IMR-90 (cell line): ENCODE results near the gene UBASH3A. TPM values are rescaled to one million over a fixed set of nuclear protein-coding genes. Genes with fewer than 3 reads are reported as not detected.

ENCODE experiments used
- ATAC-seq: fragments of 200-7000 bp; cut with Tn5 transposase; 2 replicates; pipeline ENCODE4 v1.9.1; 2020; ENCODE audit warnings: low read depth, mild to moderate bottlenecking, moderate library complexity
- BruUV-seq: library from RNA; stranded (reverse); fragments of 400-500 nt; replicated peaks from 2 replicates; lab custom pipeline; 2021; lab: Mats Ljungman, UMichigan
- CTCF ChIA-PET: fragments of 300-600 bp; formaldehyde crosslinking; extraction: SDS; loops from one replicate; lab custom pipeline; 2021; ENCODE audit warnings: antibody characterized with exemption; lab: Yijun Ruan, JAX
- POLR2A ChIA-PET: fragments of 300-600 bp; sonication (Branson Sonifier 250); formaldehyde crosslinking; loops from one replicate; lab custom pipeline; 2022; ENCODE audit warnings: antibody characterized with exemption; ENCODE audit not compliant: unreplicated experiment; lab: Charles Lee
- DNase-seq: peaks from one replicate; pipeline ENCODE4 v3.0.0; 2013
- H2AFZ ChIP-seq: replicated peaks from 2 replicates; pipeline ENCODE3; 2013; ENCODE audit warnings: low read length, mild to moderate bottlenecking; ENCODE audit not compliant: poor library complexity
- H2AK5ac ChIP-seq: 2 replicates; pipeline ENCODE4 v1.6.1; 2013; ENCODE audit warnings: low read depth, low read length, inconsistent platforms
- H2AK9ac ChIP-seq: replicated peaks from 2 replicates; pipeline ENCODE3; 2013; ENCODE audit warnings: mild to moderate bottlenecking, low read depth, low read length, moderate library complexity; ENCODE audit not compliant: poor library complexity
- H2BK120ac ChIP-seq: 2 replicates; pipeline ENCODE4 v1.6.1; 2013; ENCODE audit warnings: low read depth, low read length, inconsistent platforms
- H2BK15ac ChIP-seq: 3 replicates; pipeline ENCODE4 v1.6.1; 2013; ENCODE audit warnings: low read depth, low read length, inconsistent platforms
- H2BK20ac ChIP-seq: 2 replicates; pipeline ENCODE4 v1.6.1; 2013; ENCODE audit warnings: low read depth, mild to moderate bottlenecking, inconsistent platforms, low read length, moderate library complexity
- H2BK5ac ChIP-seq: 2 replicates; pipeline ENCODE4 v1.6.1; 2013; ENCODE audit warnings: mild to moderate bottlenecking, low read depth, low read length, inconsistent platforms; ENCODE audit not compliant: poor library complexity, severe bottlenecking
- H3K14ac ChIP-seq: replicated peaks from 2 replicates; pipeline ENCODE4 v1.6.1; 2013; ENCODE audit warnings: low read depth, low read length, inconsistent platforms
- H3K18ac ChIP-seq: 2 replicates; pipeline ENCODE4 v1.6.1; 2013; ENCODE audit warnings: low read depth, low read length, control low read depth
- H3K23ac ChIP-seq: 2 replicates; pipeline ENCODE4 v1.6.1; 2013; ENCODE audit warnings: low read depth, low read length, inconsistent platforms
- H3K27ac ChIP-seq: 2 replicates; pipeline ENCODE4 v1.5.1; 2013; ENCODE audit warnings: mild to moderate bottlenecking, control low read depth, low read length; ENCODE audit not compliant: insufficient read depth
- H3K27me3 ChIP-seq: 2 replicates; pipeline ENCODE4 v1.6.1; 2013; ENCODE audit warnings: low read length; ENCODE audit not compliant: control insufficient read depth, insufficient read depth
- H3K36me3 ChIP-seq: 2 replicates; pipeline ENCODE4 v1.6.1; 2013; ENCODE audit warnings: low read length, mixed read lengths; ENCODE audit not compliant: control insufficient read depth, insufficient read depth
- H3K4ac ChIP-seq: 2 replicates; pipeline ENCODE4 v1.6.1; 2013; ENCODE audit warnings: low read depth, low read length, inconsistent platforms
- H3K4me1 ChIP-seq: 2 replicates; pipeline ENCODE4 v1.6.1; 2013; ENCODE audit warnings: low read length, mixed read lengths; ENCODE audit not compliant: control insufficient read depth, insufficient read depth
- H3K4me2 ChIP-seq: 2 replicates; pipeline ENCODE4 v1.6.1; 2013; ENCODE audit warnings: low read depth, mild to moderate bottlenecking, control low read depth, low read length, moderate library complexity
- H3K4me3 ChIP-seq: 2 replicates; pipeline ENCODE4 v1.5.1; 2013; ENCODE audit warnings: low read depth, mild to moderate bottlenecking, control low read depth, low read length, moderate library complexity; ENCODE audit not compliant: insufficient read depth
- H3K56ac ChIP-seq: 2 replicates; pipeline ENCODE4 v1.6.1; 2013; ENCODE audit warnings: low read length, inconsistent platforms; ENCODE audit not compliant: insufficient read depth; ENCODE audit errors: extremely low read depth
- H3K79me1 ChIP-seq, 2 experiments: 2 replicates each; pipeline ENCODE4 v1.6.1; 2013; ENCODE audit warnings: low read length in 2 of 2, inconsistent platforms in 1 of 2, low read depth in 1 of 2
- H3K9ac ChIP-seq: 2 replicates; pipeline ENCODE4 v1.6.1; 2013; ENCODE audit warnings: low read depth, low read length, control low read depth
- H3K9me1 ChIP-seq: 2 replicates; pipeline ENCODE4 v1.6.1; 2013; ENCODE audit warnings: low read length, inconsistent platforms; ENCODE audit not compliant: insufficient read depth
- H3K9me3 ChIP-seq: 2 replicates; pipeline ENCODE4 v1.6.1; 2013; ENCODE audit warnings: low read length; ENCODE audit not compliant: control insufficient read depth, insufficient read depth
- H4K20me1 ChIP-seq: 2 replicates; pipeline ENCODE4 v1.6.1; 2013; ENCODE audit warnings: low read length, inconsistent platforms; ENCODE audit not compliant: insufficient read depth
- H4K5ac ChIP-seq: 2 replicates; pipeline ENCODE4 v1.6.1; 2013; ENCODE audit warnings: mild to moderate bottlenecking, low read depth, low read length, control low read depth
- H4K8ac ChIP-seq, 2 experiments: 2 replicates each; pipeline ENCODE4 v1.6.1; 2013; ENCODE audit warnings: low read depth in 2 of 2, low read length in 2 of 2, control low read depth in 1 of 2, inconsistent platforms in 1 of 2
- H4K91ac ChIP-seq: 2 replicates; pipeline ENCODE4 v1.6.1; 2013; ENCODE audit warnings: low read depth, low read length, inconsistent platforms; ENCODE audit not compliant: insufficient read depth
- BHLHE40 ChIP-seq: fragments of 150-350 bp; IDR thresholded peaks from 2 replicates; pipeline ENCODE4 v1.6.1; 2016; ENCODE audit warnings: mild to moderate bottlenecking, low read depth, low read length
- CEBPB ChIP-seq: IDR thresholded peaks from 2 replicates; pipeline ENCODE4 v1.6.1; 2012; ENCODE audit warnings: low read depth, low read length, improper control_type of control experiment
- CHD1 ChIP-seq: IDR thresholded peaks from 2 replicates; pipeline ENCODE4 v1.6.1; 2012; ENCODE audit warnings: low read depth, low read length, improper control_type of control experiment
- FOS ChIP-seq: fragments of 150-350 bp; IDR thresholded peaks from 2 replicates; pipeline ENCODE4 v1.6.1; 2016; ENCODE audit warnings: low read depth, low read length
- MAFK ChIP-seq: IDR thresholded peaks from 2 replicates; pipeline ENCODE4 v1.6.1; 2012; ENCODE audit warnings: low read depth, low read length, improper control_type of control experiment
- MAZ ChIP-seq: IDR thresholded peaks from 2 replicates; pipeline ENCODE4 v1.6.1; 2012; ENCODE audit warnings: low read depth, mild to moderate bottlenecking, low read length, improper control_type of control experiment, moderate library complexity, borderline replicate concordance
- MXI1 ChIP-seq: IDR thresholded peaks from 2 replicates; pipeline ENCODE4 v1.6.1; 2012; ENCODE audit warnings: low read depth, mild to moderate bottlenecking, low read length, moderate library complexity, borderline replicate concordance
- NFE2L2 ChIP-seq: fragments of 150-350 bp; IDR thresholded peaks from 2 replicates; pipeline ENCODE4 v1.6.1; 2016; ENCODE audit warnings: low read depth, mild to moderate bottlenecking, low read length
- POLR2A ChIP-seq: IDR thresholded peaks from 2 replicates; pipeline ENCODE4 v1.6.1; 2012; ENCODE audit warnings: mild to moderate bottlenecking, low read depth, low read length
- RAD21 ChIP-seq: IDR thresholded peaks from 2 replicates; pipeline ENCODE4 v1.6.1; 2012; ENCODE audit warnings: low read length, improper control_type of control experiment
- RCOR1 ChIP-seq: IDR thresholded peaks from 2 replicates; pipeline ENCODE4 v1.6.1; 2012; ENCODE audit warnings: mild to moderate bottlenecking, low read length, improper control_type of control experiment; ENCODE audit not compliant: insufficient replicate concordance
- RFX5 ChIP-seq: IDR thresholded peaks from 2 replicates; pipeline ENCODE4 v1.8.0; 2012; ENCODE audit warnings: low read depth, mild to moderate bottlenecking, low read length, moderate library complexity
- SMC3 ChIP-seq: fragments of 150-350 bp; IDR thresholded peaks from 2 replicates; pipeline ENCODE4 v1.6.1; 2016; ENCODE audit warnings: low read depth, mild to moderate bottlenecking, antibody characterized with exemption, low read length, moderate library complexity
- WGBS, 2 experiments: methylation state at CpG; one replicate each; pipeline versions ENCODE4 v1.1.5 to v1.1.7; 2013; ENCODE audit warnings: missing lambda C conversion rate in 2 of 2; ENCODE audit not compliant: insufficient read length in 1 of 2; ENCODE audit errors: extremely low coverage in 2 of 2; 5-methylcytosine and 5-hydroxymethylcytosine counted together
- dilution Hi-C: fragments of 300-500 bp; cut with HindIII; formaldehyde crosslinking; loops from one replicate; pipeline ENCODE4 v1.14.3; 2018; ENCODE audit warnings: low sequenced_read_pairs; ENCODE audit not compliant: unreplicated experiment
- in situ Hi-C: fragments of 300-500 bp; cut with MboI; formaldehyde crosslinking; loops from 3 replicates; pipeline ENCODE4 v1.14.3; 2019; ENCODE audit warnings: low sequenced_read_pairs, inconsistent platforms, mixed read lengths
- intact Hi-C: fragments of 100-400 bp; cut with micrococcal nuclease; formaldehyde crosslinking; loops from 2 replicates; pipeline ENCODE4 v1.10.0; 2022
- polyA plus RNA-seq, 3 experiments: library from polyadenylated mRNA; depleted of rRNA; stranded (reverse); fragments of >200 nt; gene quantifications; 2 replicates each; pipeline ENCODE4 v1.2.3, GENCODE V29; 2012; ENCODE audit warnings: low replicate concordance in 1 of 3
- total RNA-seq: library from RNA; depleted of rRNA; stranded (reverse); fragments of >200 nt; gene quantifications from 2 replicates; pipeline ENCODE4 v1.2.3, GENCODE V29; 2012
- TF ChIP-seq, protein P1 (sequence below): fragments of 150-350 bp; IDR thresholded peaks from 2 replicates; pipeline ENCODE4 v1.6.1; 2016; ENCODE audit warnings: low read depth, mild to moderate bottlenecking, low read length, moderate library complexity, borderline replicate concordance
- TF ChIP-seq, protein P2 (sequence below): fragments of 150-350 bp; IDR thresholded peaks from 2 replicates; pipeline ENCODE4 v1.6.1; 2017; ENCODE audit warnings: mild to moderate bottlenecking, antibody characterized with exemption, low read length, low read depth
- TF ChIP-seq, protein P3 (sequence below): conservative IDR thresholded peaks from 2 replicates; pipeline ENCODE4 v1.5.1; 2012; ENCODE audit warnings: mild to moderate bottlenecking, low read depth, low read length, improper control_type of control experiment

UBASH3A gene
- total and polyA plus RNA-seq, 2 of the 4 experiments (the other 2 are of a cell fraction): not detected

DNA sequence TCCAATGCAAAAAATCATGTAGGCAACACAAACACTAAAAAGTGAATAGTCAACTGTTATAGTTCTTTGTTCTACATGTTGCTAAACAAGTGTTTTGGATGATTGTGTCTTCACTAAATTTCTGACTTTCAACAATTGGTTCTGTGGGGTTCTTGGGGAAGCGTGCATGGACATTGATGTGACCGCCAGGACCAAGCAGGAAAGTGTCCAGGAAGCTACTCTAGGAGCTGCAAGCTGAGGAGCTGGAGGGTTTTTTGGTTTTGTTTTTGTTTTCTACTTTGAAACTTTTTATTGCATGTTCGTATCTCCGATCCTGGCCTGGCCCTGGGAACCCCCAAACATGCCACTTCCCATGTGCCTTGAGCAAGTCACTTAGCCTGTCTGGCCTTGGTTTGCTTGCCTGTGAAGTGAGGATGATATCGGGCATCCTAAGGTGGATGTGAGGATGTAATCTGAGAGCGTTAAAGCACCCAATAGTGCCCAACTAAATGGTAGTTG, 15.8 kb upstream of the UBASH3A start:
- in situ Hi-C loops (no loop called here), dilution Hi-C loops (no loop called here), intact Hi-C loops (no loop called here)
- no peak overlapping the region for H2AK9ac ChIP-seq
- H4K8ac ChIP-seq: no peak overlapping the region
- ATAC-seq (no peak), DNase-seq (no peak)
- H3K4ac ChIP-seq: no peak overlapping the region
- H3K9me3 ChIP-seq: no peaks in the 10 kb centered on the region
- no peak overlapping the region for H4K5ac ChIP-seq
- no peak overlapping the region for H3K27ac ChIP-seq
- H3K79me1 ChIP-seq: no peaks in the 10 kb centered on the region
- H3K27me3 ChIP-seq: peaks cover 35% of the 10 kb centered on the region
- no peak overlapping the region for H3K18ac ChIP-seq
- H3K14ac ChIP-seq: no peak overlapping the region
- no TSS peak for BruUV-seq
- no peak overlapping the region for H3K4me2 ChIP-seq
- H2AFZ ChIP-seq: no peak overlapping the region
- no peak overlapping the region for H3K23ac ChIP-seq
- no peak overlapping the region for H3K56ac ChIP-seq
- no peak overlapping the region for H2BK120ac ChIP-seq
- no peak overlapping the region for H2BK5ac ChIP-seq
- TF ChIP-seq FOS: no peak
- TF ChIP-seq, protein P1, sequence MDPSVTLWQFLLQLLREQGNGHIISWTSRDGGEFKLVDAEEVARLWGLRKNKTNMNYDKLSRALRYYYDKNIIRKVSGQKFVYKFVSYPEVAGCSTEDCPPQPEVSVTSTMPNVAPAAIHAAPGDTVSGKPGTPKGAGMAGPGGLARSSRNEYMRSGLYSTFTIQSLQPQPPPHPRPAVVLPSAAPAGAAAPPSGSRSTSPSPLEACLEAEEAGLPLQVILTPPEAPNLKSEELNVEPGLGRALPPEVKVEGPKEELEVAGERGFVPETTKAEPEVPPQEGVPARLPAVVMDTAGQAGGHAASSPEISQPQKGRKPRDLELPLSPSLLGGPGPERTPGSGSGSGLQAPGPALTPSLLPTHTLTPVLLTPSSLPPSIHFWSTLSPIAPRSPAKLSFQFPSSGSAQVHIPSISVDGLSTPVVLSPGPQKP: no peak
- TF ChIP-seq, protein P2, sequence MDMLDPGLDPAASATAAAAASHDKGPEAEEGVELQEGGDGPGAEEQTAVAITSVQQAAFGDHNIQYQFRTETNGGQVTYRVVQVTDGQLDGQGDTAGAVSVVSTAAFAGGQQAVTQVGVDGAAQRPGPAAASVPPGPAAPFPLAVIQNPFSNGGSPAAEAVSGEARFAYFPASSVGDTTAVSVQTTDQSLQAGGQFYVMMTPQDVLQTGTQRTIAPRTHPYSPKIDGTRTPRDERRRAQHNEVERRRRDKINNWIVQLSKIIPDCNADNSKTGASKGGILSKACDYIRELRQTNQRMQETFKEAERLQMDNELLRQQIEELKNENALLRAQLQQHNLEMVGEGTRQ: no peak
- TF ChIP-seq NFE2L2: no peak
- TF ChIP-seq, protein P3, sequence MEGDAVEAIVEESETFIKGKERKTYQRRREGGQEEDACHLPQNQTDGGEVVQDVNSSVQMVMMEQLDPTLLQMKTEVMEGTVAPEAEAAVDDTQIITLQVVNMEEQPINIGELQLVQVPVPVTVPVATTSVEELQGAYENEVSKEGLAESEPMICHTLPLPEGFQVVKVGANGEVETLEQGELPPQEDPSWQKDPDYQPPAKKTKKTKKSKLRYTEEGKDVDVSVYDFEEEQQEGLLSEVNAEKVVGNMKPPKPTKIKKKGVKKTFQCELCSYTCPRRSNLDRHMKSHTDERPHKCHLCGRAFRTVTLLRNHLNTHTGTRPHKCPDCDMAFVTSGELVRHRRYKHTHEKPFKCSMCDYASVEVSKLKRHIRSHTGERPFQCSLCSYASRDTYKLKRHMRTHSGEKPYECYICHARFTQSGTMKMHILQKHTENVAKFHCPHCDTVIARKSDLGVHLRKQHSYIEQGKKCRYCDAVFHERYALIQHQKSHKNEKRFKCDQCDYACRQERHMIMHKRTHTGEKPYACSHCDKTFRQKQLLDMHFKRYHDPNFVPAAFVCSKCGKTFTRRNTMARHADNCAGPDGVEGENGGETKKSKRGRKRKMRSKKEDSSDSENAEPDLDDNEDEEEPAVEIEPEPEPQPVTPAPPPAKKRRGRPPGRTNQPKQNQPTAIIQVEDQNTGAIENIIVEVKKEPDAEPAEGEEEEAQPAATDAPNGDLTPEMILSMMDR: no peak
- TF ChIP-seq MAZ: no peak
- TF ChIP-seq RAD21: no peak
- TF ChIP-seq BHLHE40: no peak
- TF ChIP-seq RCOR1: no peak
- TF ChIP-seq CEBPB: no peak
- TF ChIP-seq MXI1: no peak
- no peak for TF ChIP-seq MAFK
- no peak for TF ChIP-seq SMC3
- no peak for TF ChIP-seq RFX5
- TF ChIP-seq CHD1: no peak
- TF ChIP-seq POLR2A: no peak
- H2BK15ac ChIP-seq: no peak overlapping the region
- no peak overlapping the region for H3K4me3 ChIP-seq
- ChIA-PET CTCF (interaction anchor here (0.5 kb wide), 1 partner anchor 12 kb away, joined by 4 read pairs; no protein-coding TSS in a partner anchor), POLR2A (no interaction called here)
- 20% methylated on average over 1 of the region's 6 CpGs; no CpG with 5 or more reads in 1 of the 2 experiments for WGBS, 2 experiments
- H3K36me3 ChIP-seq: no peaks in the 10 kb centered on the region
- H4K20me1 ChIP-seq: no peaks in the 10 kb centered on the region
- H3K9me1 ChIP-seq: no peaks in the 10 kb centered on the region
- H3K4me1 ChIP-seq: no peaks in the 10 kb centered on the region
- H2BK20ac ChIP-seq: no peak overlapping the region
- H2AK5ac ChIP-seq: no peak overlapping the region
- no peak overlapping the region for H4K91ac ChIP-seq
- H3K9ac ChIP-seq: no peak overlapping the region
